ENCODE measurements around the gene APBA1. TPM values are rescaled to one million over a fixed set of nuclear protein-coding genes. Genes with fewer than 3 reads are reported as not detected.

Gene APBA1
- total RNA-seq, 1 donor from 2014 or later, result 7.7 TPM

- DNase-seq, result no peak
These were observed 94.1 kb downstream of the APBA1 start for GRCh38 chr9:69578026-69578425.

- no peak for DNase-seq
These were observed 95.0 kb downstream of the APBA1 start for GRCh38 chr9:69577123-69577522.

- DNase-seq, result no peak
These were observed 98.1 kb downstream of the APBA1 start for GRCh38 chr9:69574057-69574456.

- DNase-seq, result peak; percentile 31
These were observed 98.5 kb downstream of the APBA1 start for GRCh38 chr9:69573651-69574050.

GRCh38 chr9:69572611-69573010 is 99.6 kb downstream of the APBA1 start:
- no peak for DNase-seq

GRCh38 chr9:69571032-69571431 is 101.1 kb downstream of the APBA1 start:
- DNase-seq, result no peak

- no peak for DNase-seq
These were observed 102.3 kb downstream of the APBA1 start for GRCh38 chr9:69569738-69570451.

- DNase-seq, result no peak
These were observed 107.6 kb downstream of the APBA1 start for GRCh38 chr9:69564557-69564956.

GRCh38 chr9:69559126-69559525 is 113.0 kb downstream of the APBA1 start:
- DNase-seq, result no peak

- no peak for DNase-seq
These were observed 115.5 kb downstream of the APBA1 start for GRCh38 chr9:69556707-69557106.

GRCh38 chr9:69555802-69556201 is 116.4 kb downstream of the APBA1 start:
- no peak for DNase-seq

- DNase-seq, result peak; percentile 74
These were observed 117.2 kb downstream of the APBA1 start for GRCh38 chr9:69554945-69555344.

GRCh38 chr9:69549310-69550202 is 122.6 kb downstream of the APBA1 start:
- peak; percentile 32 for DNase-seq

- DNase-seq, result no peak
These were observed 123.5 kb downstream of the APBA1 start for GRCh38 chr9:69548681-69549080.

GRCh38 chr9:69546265-69546664 is 125.9 kb downstream of the APBA1 start:
- no peak for DNase-seq

GRCh38 chr9:69542942-69543704 is 129.0 kb downstream of the APBA1 start:
- no peak for DNase-seq

GRCh38 chr9:69542058-69542457 is 130.1 kb downstream of the APBA1 start:
- DNase-seq, result no peak

- DNase-seq, result no peak
These were observed 136.3 kb downstream of the APBA1 start for GRCh38 chr9:69535911-69536310.

GRCh38 chr9:69535286-69535832 is 136.8 kb downstream of the APBA1 start:
- no peak for DNase-seq

GRCh38 chr9:69532396-69532795 is 139.8 kb downstream of the APBA1 start:
- no peak for DNase-seq

GRCh38 chr9:69527454-69527853 is 144.7 kb downstream of the APBA1 start:
- DNase-seq, result no peak

- no peak for DNase-seq
These were observed 145.5 kb downstream of the APBA1 start for GRCh38 chr9:69526699-69527098.

All from skin of body (tissue), 2 donors.